Measurements from ENCODE around the gene RANBP1.

The RANBP1 gene

DNA sequence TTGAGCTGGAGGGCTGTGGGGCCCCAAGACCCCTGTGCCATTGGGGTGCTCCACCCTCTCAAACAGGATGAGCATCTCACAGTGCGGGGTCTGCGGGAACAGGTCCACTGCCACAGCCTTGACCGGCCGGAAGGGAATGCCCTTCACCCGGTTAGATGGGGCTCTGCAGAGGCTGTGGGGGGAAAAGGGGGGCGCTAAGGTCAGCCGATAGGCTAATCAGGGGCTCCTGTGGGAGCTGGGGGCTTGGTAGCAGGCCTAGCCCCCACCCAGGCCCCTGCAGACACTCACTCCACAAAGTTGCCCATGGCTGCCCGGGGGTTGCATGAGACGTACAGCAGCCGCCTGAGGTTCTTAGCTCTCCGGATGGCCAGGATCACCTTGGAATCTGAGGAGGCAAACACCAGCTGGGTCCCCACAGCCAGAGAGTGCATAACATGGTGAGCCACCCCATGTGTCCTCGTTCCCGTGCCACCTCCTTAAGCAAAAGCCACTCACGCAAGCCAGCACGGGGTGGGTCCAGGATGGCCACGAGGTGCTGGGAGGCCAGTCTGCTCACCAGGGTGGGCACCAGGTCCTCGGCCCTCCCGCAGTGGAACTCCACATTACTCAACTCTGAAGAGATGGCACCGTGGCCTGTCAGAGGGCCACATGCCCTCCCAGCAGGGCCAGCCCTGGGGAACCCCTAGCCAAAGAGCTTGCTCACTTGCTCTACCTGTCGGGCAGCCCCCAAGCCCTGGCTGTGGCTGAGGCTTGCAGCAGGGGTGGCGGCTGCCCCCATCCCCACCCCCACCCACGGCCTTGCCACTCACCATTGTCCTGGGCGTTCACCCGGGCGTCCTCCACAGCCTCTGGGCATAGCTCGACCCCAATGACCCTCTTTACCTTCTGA lies 3.0 kb upstream of the RANBP1 start:
- Histone ChIP-seq H3K9me3 (ENCODE audit: control insufficient read depth, low read length) (no peaks in the 10 kb centered on the region), H3K4me3 (ENCODE audit: low read length) (no peak overlapping the region), H3K9ac (ENCODE audit: low read length) (no peak overlapping the region), H3K4me1 (ENCODE audit: control insufficient read depth, insufficient read depth, low read length) (peaks cover 6% of the 10 kb centered on the region), H3K27me3 (ENCODE audit: control insufficient read depth, insufficient read depth, low read length) (no peaks in the 10 kb centered on the region), H3K36me3 (ENCODE audit: control insufficient read depth, insufficient read depth, low read length) (peaks cover 3% of the 10 kb centered on the region)

DNA sequence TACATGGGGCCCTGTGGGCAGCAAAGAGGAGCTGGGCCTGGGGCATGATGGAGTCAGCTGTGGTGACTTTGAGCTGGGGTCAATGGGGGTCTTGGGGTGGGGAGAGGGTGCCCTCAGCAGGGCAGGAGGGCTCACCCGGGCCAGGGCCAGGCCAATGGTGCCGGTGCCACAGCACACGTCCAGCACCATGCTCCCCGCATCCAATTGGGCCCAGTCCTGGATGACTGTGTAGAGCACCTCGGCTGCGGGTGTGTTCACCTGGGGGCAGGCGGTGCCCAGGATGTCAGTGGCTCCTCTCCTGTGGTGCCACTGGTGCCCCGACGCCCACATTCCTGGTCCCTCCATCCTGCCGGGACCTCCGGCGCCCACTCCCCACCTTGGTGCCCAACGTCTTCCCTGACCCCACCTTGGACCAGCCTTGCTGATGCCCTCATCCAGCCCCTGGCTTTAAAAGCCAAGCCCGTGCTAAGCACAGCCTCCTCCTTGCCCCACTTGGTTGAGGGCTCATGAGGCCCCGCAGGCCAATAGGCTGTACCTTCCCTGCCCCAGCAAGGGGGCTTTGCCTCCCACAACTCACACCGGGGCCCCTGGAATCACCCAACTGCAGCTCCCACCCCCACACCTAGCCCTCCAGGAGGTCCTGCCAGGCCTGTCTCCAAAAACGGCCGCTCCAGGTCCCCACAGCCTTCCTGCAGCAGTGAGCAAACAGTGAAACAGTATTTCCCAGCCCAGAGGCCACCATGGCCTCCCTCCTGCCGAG lies 2.2 kb upstream of the RANBP1 start:
- H3K4me3 ChIP-seq (ENCODE audit: low read length): no peak overlapping the region
- peaks cover 3% of the 10 kb centered on the region for H3K36me3 ChIP-seq (ENCODE audit: control insufficient read depth, insufficient read depth, low read length)
- H3K9me3 ChIP-seq (ENCODE audit: control insufficient read depth, low read length): no peaks in the 10 kb centered on the region
- no peak overlapping the region for H3K9ac ChIP-seq (ENCODE audit: low read length)
- H3K27me3 ChIP-seq (ENCODE audit: control insufficient read depth, insufficient read depth, low read length): no peaks in the 10 kb centered on the region
- peaks cover 12% of the 10 kb centered on the region for H3K4me1 ChIP-seq (ENCODE audit: control insufficient read depth, insufficient read depth, low read length)

DNA sequence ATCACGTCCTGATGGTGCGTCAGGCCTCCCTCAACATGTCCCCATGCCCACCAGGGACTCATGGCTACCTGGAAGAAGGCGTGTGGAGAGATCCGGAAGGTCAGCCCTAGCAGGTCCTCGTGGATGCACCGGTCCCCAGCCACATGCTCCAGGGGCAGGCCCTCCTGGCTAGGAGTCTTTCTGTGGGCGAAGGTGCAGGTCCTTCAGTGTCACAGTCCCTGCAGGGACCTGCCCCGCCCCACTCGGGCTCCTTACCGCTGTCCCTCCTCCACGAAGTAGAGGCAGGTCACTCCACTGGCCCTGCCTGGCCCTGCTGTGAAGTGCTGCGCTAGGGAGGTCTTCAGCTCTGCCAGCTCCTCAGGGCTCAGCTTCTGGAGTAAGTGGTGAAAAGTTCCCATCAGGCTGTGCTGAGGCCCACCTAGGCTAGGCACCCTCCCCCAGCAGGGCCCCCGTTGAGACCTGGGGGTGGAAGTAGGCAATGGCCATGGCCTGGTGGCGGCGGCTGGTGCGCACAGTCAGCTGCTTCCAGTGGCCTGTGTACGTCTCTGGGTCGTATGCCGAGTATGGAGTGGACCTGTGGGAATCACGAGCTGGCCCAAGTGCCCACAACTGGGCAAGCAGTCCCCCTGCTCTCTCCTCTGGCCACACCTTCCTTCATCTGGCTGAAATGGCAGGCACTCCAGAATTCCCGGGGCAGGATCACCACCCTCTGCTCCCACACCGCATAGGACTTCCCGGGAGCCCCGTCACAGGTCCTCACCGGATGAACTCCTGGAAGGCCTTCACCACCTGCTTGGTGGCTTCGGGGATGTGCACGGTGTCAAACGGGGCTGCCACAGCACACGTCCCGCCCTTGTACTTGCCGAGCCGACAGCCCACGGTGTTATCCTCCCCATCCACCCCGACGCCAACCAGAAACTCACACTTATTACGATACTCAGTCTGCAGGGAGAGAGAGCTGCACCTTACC lies 1.1 kb upstream of the RANBP1 start:
- H3K4me1 ChIP-seq (ENCODE audit: control insufficient read depth, insufficient read depth, low read length): peaks cover 15% of the 10 kb centered on the region
- no peaks in the 10 kb centered on the region for H3K27me3 ChIP-seq (ENCODE audit: control insufficient read depth, insufficient read depth, low read length)
- no peak overlapping the region for H3K4me3 ChIP-seq (ENCODE audit: low read length)
- H3K9ac ChIP-seq (ENCODE audit: low read length): no peak overlapping the region
- H3K9me3 ChIP-seq (ENCODE audit: control insufficient read depth, low read length): no peaks in the 10 kb centered on the region
- H3K36me3 ChIP-seq (ENCODE audit: control insufficient read depth, insufficient read depth, low read length): no peaks in the 10 kb centered on the region

DNA sequence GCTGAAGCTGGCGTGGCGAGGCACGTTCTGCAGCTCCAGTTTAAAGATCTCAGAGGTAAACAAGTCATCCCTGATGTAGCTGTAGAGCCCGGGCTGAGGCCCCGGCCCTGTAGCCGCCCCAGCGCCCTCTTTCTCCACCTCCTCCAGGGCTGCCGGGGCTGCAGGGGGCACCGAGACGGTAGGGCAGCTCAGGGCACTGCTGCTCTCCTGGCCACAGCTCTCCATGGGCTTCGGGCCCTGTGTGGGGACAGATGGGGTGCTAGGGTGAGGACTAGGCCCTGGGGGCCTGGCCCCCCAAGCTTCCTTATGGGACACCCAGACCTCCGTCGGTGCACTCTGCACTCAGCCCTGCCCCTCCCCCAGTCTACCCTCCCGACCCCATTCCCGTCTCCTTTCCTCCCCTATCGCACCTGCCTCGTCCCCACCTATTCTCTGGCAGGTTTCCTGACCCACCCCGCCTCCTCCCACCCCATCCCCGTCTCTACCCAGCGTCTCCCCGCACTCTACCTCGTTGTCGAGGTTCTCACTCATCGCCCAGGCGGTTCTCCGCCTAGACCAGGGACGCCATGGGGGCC lies 559 bp downstream of the RANBP1 start:
- Histone ChIP-seq H3K9ac (ENCODE audit: low read length) (peak overlapping the region; percentile 83), H3K4me1 (ENCODE audit: control insufficient read depth, insufficient read depth, low read length) (peaks cover 15% of the 10 kb centered on the region), H3K36me3 (ENCODE audit: control insufficient read depth, insufficient read depth, low read length) (no peaks in the 10 kb centered on the region), H3K4me3 (ENCODE audit: low read length) (peak overlapping the region; percentile 63), H3K27me3 (ENCODE audit: control insufficient read depth, insufficient read depth, low read length) (no peaks in the 10 kb centered on the region), H3K9me3 (ENCODE audit: control insufficient read depth, low read length) (no peaks in the 10 kb centered on the region)

DNA sequence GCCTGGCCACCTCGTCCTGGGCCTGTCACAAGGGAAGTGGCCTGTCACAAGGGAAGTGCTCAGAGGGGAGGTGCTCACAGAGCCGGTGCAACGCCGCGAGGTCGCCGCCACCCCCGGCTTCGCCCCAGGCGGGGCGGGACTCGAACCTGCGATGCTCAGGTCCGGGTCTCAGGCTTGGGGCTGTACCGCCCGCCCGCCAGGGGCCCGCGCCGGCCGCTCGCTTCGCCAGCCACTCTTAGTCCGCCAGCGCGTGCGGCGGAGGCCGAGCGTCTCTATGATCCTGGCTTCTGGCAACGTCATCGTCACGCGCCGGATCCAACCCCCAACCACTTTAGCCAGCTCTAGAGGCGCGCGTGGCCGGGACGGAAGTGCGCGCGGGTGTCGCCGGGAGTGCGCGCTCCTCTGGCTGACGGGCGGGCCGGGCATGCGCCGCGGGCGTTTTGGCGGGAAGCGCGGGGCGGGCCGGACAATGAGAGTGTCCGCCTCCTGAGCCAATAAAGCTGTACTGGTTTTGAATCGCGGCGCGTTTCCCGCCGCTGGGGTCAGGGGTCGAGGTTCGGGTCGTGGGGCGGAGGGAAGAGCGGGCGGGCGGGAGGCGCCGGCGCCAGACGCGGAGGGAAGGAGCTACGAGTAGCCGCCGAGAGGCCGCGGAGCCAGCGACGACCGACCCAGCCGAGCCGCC lies 1.2 kb downstream of the RANBP1 start, which contains the start of gene TRMT2A:
TRMT2A (minus strand) TSS at position 276 of the 682 bp plus-strand sequence. CDS start 320 bp downstream, outside the sequence.
- peak within 1 kb of the TSS; percentile 83 for H3K9ac ChIP-seq (ENCODE audit: low read length)
- H3K27me3 ChIP-seq (ENCODE audit: control insufficient read depth, insufficient read depth, low read length): no peaks in the 10 kb centered on the region
- H3K9me3 ChIP-seq (ENCODE audit: control insufficient read depth, low read length): no peaks in the 10 kb centered on the region
- no peaks in the 10 kb centered on the region for H3K36me3 ChIP-seq (ENCODE audit: control insufficient read depth, insufficient read depth, low read length)
- peak within 1 kb of the TSS; percentile 63 for H3K4me3 ChIP-seq (ENCODE audit: low read length)
- peaks cover 15% of the 10 kb centered on the region for H3K4me1 ChIP-seq (ENCODE audit: control insufficient read depth, insufficient read depth, low read length)

DNA sequence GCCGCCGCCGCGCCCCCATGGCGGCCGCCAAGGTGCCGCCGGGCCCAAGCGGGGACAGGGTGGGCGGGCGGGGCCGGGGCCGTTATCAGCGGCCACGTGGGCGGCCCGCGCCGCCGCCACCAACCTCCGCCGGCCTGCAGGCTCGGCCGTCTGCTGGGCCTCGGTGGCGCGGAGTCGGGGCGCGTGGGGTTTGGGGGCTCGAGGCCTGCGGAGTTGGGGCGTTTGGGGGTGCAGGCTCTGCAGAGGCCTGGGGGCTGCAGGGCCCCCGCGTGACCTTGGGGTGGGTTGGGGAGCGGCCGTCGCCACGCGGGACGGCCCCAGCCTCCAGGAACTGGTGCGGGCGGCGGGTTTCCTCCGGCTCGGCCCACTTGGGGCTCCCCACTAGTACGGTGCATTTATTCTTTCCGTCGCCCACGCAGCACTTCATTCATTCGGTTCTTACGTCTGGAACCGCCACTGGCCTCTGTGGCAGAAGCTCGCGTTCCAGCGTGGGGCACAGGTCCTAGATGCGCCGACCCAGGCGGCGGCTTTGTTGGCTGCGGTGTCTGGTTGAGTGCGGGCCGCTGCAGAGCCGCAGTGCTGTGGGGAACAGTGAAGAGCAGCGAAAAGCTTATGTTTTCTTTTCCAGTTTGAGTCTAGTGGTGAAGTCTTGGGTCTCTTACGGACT lies 1.9 kb downstream of the RANBP1 start:
- H3K9me3 ChIP-seq (ENCODE audit: control insufficient read depth, low read length): no peaks in the 10 kb centered on the region

DNA sequence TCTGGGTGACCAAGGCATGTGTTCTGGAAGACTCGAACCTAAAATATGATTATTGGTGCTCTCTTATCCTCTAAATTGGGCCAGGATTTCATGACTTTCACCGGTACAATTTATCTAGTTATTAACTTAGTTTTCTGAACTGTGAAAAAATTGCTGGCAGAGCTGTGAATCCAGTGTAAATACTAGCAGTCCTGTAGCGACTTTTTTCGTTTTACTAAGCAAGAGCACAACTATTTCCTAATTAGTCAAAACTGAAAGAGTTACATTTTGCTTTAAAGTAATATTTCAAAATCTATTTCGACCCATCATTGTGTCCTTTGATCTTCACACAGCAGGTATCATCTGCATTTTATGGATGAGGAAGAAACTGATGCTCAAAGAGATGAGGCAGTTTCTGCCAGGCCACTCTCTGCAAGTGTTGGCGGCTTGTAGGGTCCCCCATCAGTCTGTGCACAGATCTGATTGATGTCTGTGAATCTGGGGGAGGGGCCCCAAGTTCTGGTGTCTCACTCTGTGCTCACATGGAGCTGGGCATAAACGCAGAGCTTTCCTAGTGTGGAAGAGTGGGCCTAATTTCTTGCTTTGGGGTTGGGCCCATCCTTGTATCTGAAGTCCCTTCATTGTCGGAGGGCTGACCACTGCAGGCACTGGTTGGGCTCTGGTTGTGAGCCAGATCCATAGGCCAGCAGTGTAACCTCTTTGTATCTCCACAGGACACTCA lies 2.6 kb downstream of the RANBP1 start:
- Histone ChIP-seq H3K27me3 (ENCODE audit: control insufficient read depth, insufficient read depth, low read length) (no peaks in the 10 kb centered on the region), H3K9me3 (ENCODE audit: control insufficient read depth, low read length) (no peaks in the 10 kb centered on the region), H3K4me3 (ENCODE audit: low read length) (peak overlapping the region; percentile 56), H3K36me3 (ENCODE audit: control insufficient read depth, insufficient read depth, low read length) (no peaks in the 10 kb centered on the region), H3K4me1 (ENCODE audit: control insufficient read depth, insufficient read depth, low read length) (peaks cover 15% of the 10 kb centered on the region), H3K9ac (ENCODE audit: low read length) (peak overlapping the region; percentile 65)

More for the DNA sequence above, 1.9 kb downstream of the RANBP1 start:
- peaks cover 15% of the 10 kb centered on the region for H3K4me1 ChIP-seq (ENCODE audit: control insufficient read depth, insufficient read depth, low read length)
- H3K9ac ChIP-seq (ENCODE audit: low read length): peak overlapping the region; percentile 65
- H3K4me3 ChIP-seq (ENCODE audit: low read length): peak overlapping the region; percentile 56
- H3K27me3 ChIP-seq (ENCODE audit: control insufficient read depth, insufficient read depth, low read length): no peaks in the 10 kb centered on the region
- H3K36me3 ChIP-seq (ENCODE audit: control insufficient read depth, insufficient read depth, low read length): no peaks in the 10 kb centered on the region

DNA sequence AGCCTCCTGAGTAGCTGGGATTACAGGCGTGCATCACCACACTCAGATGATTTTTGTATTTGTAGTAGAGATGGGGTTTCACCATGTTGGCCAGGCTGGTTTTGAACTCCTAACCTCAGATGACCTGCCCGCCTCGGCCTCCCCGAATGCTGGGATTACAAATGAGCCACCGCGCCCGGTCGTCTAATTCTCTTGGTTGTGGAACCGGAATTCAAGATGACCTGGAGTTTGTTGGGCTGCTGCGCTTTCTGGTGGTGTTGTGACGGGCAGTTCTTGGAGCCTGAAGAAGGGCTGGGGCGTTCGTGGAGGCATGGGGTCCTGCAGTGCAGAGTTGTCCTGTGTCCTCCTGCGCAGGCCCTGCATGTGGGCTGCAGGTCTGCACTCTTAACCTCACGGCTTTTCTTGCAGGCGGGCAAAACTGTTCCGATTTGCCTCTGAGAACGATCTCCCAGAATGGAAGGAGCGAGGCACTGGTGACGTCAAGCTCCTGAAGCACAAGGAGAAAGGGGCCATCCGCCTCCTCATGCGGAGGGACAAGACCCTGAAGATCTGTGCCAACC lies 6.0 kb downstream of the RANBP1 start:
- Histone ChIP-seq H3K4me3 (ENCODE audit: low read length) (no peak overlapping the region), H3K9me3 (ENCODE audit: control insufficient read depth, low read length) (no peaks in the 10 kb centered on the region), H3K36me3 (ENCODE audit: control insufficient read depth, insufficient read depth, low read length) (peaks cover 6% of the 10 kb centered on the region), H3K4me1 (ENCODE audit: control insufficient read depth, insufficient read depth, low read length) (peaks cover 9% of the 10 kb centered on the region), H3K9ac (ENCODE audit: low read length) (no peak overlapping the region), H3K27me3 (ENCODE audit: control insufficient read depth, insufficient read depth, low read length) (no peaks in the 10 kb centered on the region)

DNA sequence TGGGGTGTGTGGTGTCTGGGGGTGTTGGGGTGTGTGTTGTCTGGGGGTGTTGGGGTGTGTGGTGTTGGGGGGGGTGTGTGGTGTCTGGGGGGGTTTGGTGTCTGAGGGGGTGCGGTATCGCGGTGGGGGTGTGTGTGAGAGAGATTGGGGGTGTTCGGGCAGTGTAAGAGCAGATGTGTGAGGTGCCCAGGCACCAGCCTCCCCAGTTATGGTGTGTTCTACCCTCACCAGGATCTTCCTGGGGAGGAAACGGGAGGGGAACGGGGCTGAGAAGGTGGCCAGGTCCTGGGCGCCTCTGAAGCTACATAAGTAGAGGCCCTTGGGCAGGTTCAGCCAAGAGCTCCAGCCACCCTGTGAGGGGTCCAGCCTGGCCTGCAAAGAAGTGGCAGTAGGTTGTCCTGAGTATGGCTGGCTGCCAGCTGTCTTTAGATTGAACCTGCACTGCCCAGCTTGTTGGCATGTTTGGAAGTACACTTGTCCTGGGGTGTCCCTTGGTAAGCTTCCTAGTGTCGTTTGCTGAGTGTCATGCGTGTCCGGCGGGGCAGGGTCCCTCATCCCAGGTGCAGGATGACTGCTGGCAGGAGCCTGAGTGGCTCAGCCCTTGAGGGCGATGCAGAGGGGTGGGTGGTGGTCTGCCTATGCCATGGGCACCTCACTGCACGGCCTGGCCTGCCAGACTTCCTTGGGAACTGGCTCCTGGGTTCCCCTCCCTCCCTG lies 7.6 kb downstream of the RANBP1 start:
- Histone ChIP-seq H3K4me3 (ENCODE audit: low read length) (no peak overlapping the region), H3K27me3 (ENCODE audit: control insufficient read depth, insufficient read depth, low read length) (no peaks in the 10 kb centered on the region), H3K4me1 (ENCODE audit: control insufficient read depth, insufficient read depth, low read length) (peaks cover 5% of the 10 kb centered on the region), H3K9me3 (ENCODE audit: control insufficient read depth, low read length) (no peaks in the 10 kb centered on the region), H3K36me3 (ENCODE audit: control insufficient read depth, insufficient read depth, low read length) (peaks cover 6% of the 10 kb centered on the region), H3K9ac (ENCODE audit: low read length) (no peak overlapping the region)

All from mucosa of stomach (tissue), 1 donor.